ENCODE measurements around the gene DCLRE1C.
A peak's percentile ranks its signal among the peaks of the same experiment; 100 is the strongest.
"Not testable (repeated sequence)": the region's sequence is repeated elsewhere in the genome, so short reads cannot be mapped to it uniquely, and the experiment has no call there.

The DCLRE1C gene

GRCh38 chr10:14945108-14945507 is 8.8 kb downstream of the DCLRE1C start:
- no peak for DNase-seq (ENCODE audit: low read depth in 2 of 2)

GRCh38 chr10:14942950-14943338 is 11.0 kb downstream of the DCLRE1C start:
- DNase-seq (ENCODE audit: low read depth in 2 of 2): not testable (repeated sequence)

GRCh38 chr10:14942147-14942949 is 11.5 kb downstream of the DCLRE1C start:
- not testable (repeated sequence) for DNase-seq (ENCODE audit: low read depth in 2 of 2)

DNA sequence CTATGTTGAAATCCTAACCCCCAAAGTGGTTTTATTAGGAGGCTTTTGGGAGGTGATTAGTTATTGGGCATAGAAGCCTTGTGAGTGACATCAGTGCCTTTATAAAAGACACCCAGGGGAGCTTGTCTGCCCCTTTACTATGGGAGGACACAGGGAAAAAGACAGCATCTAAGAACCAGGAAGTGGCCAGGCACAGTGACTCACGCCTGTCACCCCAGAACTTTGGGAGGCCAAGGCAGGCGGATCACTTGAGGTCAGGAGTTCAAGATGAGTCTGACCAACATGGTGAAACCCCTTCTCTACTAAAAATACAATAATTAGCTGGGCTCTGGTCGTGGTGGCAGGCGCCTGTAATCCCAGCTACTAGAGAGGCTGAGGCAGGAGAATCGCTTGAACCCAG is 14.9 kb downstream of the DCLRE1C start:
- not testable (repeated sequence) for DNase-seq (ENCODE audit: low read depth in 2 of 2)

- DNase-seq (ENCODE audit: low read depth in 2 of 2): no peak
Measured at GRCh38 chr10:14936584-14936983, 17.3 kb downstream of the DCLRE1C start.

DNA sequence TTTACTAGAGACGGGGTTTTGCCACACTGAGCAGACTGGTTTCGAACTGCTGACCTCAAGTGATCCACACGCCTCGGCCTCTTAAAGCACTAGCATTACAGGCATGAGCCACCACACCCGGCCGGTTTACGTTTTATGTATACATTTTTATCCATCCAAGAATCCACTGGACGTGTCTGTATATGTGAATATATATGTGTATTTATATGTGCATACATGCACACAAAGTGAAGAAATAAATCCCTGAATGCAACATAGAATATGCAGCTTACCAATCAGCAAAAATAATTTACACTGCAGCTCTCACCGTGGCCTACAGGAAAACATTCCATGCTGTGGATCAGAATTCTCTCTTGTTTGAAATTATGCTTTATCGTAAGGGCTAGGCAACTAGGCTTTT is 23.3 kb downstream of the DCLRE1C start:
- DNase-seq (ENCODE audit: low read depth in 2 of 2): no peak

- DNase-seq (ENCODE audit: low read depth in 2 of 2): no peak
Measured at GRCh38 chr10:14926722-14927416, 27.0 kb downstream of the DCLRE1C start.

- no peak for DNase-seq (ENCODE audit: low read depth in 2 of 2)
Measured at GRCh38 chr10:14926061-14926470, 27.8 kb downstream of the DCLRE1C start.

GRCh38 chr10:14925268-14925667 is 28.6 kb downstream of the DCLRE1C start:
- DNase-seq (ENCODE audit: low read depth in 2 of 2): no peak

DNA sequence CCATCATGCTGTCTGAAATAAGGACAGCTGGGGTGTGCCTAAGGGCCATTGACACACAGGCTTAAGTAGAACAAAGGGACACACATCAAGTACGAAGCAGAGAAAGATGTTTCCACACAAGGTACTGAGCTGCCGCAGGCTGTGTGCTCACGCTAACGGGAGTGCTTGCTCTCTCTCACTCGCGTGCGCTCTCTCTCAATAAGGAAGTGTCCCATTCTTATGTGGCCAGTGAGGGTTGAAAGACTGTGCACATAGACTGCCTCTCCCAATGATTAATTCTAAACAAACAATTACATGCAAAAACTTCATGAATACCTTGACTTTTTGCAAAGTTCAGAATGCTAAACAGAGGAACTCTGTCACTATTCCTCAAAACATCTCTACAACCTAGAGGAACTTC is 29.9 kb downstream of the DCLRE1C start:
- DNase-seq (ENCODE audit: low read depth in 2 of 2): no peak

DNA sequence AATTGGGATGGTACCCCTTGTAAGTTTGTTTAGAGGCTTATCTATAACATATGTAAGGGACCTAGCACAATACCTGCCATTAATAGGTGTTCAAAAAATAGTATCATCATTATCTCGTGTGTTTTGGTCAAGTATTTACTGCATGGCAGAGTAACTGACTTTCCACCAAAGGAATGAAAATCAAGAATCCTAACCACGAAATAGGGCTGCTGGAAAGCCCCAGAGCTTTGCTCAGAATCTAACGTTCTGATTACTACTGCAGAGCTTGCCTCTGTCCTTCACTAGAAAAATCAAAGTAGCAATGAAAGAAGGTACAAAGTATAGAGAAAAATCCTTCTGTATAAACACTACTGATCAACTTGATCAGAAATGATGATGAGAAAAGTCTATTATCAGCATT is 34.9 kb downstream of the DCLRE1C start:
- DNase-seq (ENCODE audit: low read depth in 2 of 2): no peak

DNA sequence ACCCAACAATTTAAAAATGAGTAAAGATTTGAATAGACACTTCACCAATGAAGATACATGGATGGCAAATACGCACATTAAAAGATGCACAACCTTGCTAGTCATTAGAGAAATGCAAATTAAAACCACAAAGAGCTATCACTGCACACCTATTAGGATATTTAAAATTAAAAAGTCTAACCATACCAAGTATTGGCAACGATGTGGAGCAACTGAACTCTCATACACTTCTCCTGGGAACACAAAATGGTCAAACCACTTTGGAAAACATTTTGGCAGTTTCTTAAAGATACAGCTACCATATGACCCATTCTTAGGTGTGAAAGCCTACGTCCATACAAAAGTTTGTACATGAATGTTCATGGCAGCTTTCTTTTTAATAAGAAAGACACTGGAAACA is 36.1 kb downstream of the DCLRE1C start:
- no peak for DNase-seq (ENCODE audit: low read depth in 2 of 2)

- DNase-seq (ENCODE audit: low read depth in 2 of 2): no peak
Measured at GRCh38 chr10:14916600-14916999, 37.3 kb downstream of the DCLRE1C start.

DNA sequence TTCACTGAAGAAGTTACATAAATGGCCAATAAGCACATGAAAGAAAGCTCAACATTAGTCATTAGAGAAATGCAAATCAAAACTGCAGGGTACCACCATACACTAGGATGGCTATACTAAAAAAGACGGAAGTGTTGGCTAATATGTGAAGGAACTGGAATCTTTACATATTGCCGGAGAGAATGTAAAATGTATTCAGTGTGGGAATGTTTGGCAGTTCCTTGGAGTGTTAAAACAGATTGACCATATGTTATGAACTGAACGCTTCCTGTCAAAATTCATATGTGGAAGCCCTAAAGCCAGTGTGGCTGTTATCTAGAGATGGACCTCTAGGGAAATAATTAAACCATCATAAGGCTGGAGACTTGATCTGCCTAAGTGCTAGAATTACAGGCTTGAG is 42.1 kb downstream of the DCLRE1C start:
- DNase-seq (ENCODE audit: low read depth in 2 of 2): no peak

DNA sequence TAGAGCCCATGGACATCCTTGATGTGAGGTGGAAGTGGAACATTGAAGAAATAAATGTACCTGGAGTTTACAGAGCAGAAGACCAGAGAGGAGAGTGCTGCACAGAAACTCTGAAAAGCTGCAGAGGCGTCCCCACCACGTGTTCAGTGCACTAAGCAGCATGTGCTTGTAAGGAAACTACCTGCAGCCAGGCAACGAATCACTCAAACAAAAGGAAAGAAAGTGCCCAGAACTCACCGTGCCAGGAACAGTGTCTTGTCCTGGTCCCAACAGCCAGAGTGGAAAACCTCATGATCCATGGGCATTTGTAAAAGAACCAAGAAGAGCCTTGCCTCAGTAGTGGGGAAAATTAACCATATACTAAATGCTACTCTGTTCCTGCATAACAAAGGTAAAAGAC is 42.9 kb downstream of the DCLRE1C start:
- DNase-seq (ENCODE audit: low read depth in 2 of 2): no peak

- DNase-seq (ENCODE audit: low read depth in 2 of 2): no peak
Measured at GRCh38 chr10:14909101-14909500, 44.8 kb downstream of the DCLRE1C start.

DNA sequence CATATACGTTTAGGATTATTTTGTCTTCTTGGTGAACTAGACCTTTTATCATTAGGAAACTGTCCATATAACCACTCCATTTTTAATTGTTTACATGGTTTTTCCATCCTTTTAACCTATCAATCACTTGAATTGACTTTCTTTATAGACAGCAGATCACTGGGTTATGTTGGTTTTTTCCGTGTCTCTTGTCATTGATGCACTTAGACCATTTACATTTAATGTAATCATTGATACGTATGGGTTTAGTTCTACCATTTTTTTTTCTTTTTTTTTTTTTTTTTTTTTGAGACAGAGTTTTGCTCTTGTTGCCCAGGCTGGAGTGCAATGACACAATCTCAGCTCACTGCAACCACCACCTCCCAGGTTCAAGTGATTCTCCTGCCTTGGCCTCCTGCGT is 46.3 kb downstream of the DCLRE1C start:
- not testable (repeated sequence) for DNase-seq (ENCODE audit: low read depth in 2 of 2)

GRCh38 chr10:14906765-14907164 is 47.1 kb downstream of the DCLRE1C start:
- DNase-seq (ENCODE audit: low read depth in 2 of 2): no peak

- no peak for DNase-seq (ENCODE audit: low read depth in 2 of 2)
Measured at GRCh38 chr10:14905890-14906289, 48.0 kb downstream of the DCLRE1C start.

DNA sequence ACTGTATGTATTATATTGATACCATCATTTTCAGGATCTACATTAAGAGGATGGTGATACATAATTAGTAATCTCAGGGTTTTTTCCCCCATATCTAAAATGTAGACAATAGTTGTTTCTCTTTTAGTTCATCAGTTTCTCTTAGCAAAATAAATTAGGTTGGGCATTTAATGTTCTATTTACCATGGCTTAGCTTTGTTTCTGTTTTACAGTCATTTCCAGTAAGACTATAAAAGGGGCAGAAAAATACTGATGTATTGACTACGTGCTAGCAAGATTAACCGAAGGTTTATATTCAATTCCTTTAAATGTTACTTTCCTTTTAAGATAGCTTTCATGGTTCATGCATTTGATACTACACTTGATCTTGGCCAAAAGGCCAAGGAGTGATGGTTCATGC is 49.0 kb downstream of the DCLRE1C start:
- DNase-seq (ENCODE audit: low read depth in 2 of 2): no peak

GRCh38 chr10:14904316-14904732 is 49.6 kb downstream of the DCLRE1C start:
- peak in 1 of 2 donors; percentile 7 for DNase-seq (ENCODE audit: low read depth in 2 of 2)

GRCh38 chr10:14891151-14891550 is 62.7 kb downstream of the DCLRE1C start:
- no peak for DNase-seq (ENCODE audit: low read depth in 2 of 2)

DNA sequence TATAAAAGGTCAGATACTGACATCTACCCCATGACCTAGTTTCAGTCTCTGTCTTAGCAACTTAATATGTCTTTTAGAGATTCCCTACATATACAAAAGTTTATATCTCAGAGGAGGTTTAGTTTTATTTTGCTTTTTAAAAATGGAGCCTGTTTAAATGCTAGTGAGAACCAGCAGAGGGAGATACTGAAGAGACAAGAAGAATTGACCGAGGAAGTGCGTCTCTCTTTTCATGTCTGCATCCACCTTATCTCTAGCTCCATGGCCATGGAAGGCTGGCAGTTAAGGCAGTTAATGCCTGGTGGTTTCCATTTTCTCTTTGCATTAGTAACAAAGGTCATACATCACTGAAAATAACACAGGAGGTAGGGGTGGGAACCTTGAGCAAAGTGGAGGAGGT is 64.6 kb downstream of the DCLRE1C start:
- DNase-seq (ENCODE audit: low read depth in 2 of 2): no peak

Data from activated CD4-positive, alpha-beta T cell treated with anti-CD3 and anti-CD28 coated beads for 24 hours (primary cell).